OCI-LY1 (cell line): ENCODE data around the gene GBF1.
A peak's percentile ranks its signal among the peaks of the same experiment; 100 is the strongest.

Experiments
- EZH2 ChIP-seq: fragments of 200-600 bp; sonication (generic), shearing (Covaris generic); IDR thresholded peaks from 2 replicates; pipeline ENCODE4 v1.8.0; 2017; ENCODE audit warnings: borderline replicate concordance, mixed run types, mild to moderate bottlenecking, antibody characterized with exemption, low read length, moderate library complexity, mixed read lengths
- TF ChIP-seq, protein P1 (sequence below): fragments of 200-600 bp; sonication (generic), shearing (Covaris generic); IDR thresholded peaks from 2 replicates; pipeline ENCODE4 v1.5.1; 2017; ENCODE audit warnings: mild to moderate bottlenecking, antibody characterized with exemption, low read length, moderate library complexity, mixed read lengths

DNA sequence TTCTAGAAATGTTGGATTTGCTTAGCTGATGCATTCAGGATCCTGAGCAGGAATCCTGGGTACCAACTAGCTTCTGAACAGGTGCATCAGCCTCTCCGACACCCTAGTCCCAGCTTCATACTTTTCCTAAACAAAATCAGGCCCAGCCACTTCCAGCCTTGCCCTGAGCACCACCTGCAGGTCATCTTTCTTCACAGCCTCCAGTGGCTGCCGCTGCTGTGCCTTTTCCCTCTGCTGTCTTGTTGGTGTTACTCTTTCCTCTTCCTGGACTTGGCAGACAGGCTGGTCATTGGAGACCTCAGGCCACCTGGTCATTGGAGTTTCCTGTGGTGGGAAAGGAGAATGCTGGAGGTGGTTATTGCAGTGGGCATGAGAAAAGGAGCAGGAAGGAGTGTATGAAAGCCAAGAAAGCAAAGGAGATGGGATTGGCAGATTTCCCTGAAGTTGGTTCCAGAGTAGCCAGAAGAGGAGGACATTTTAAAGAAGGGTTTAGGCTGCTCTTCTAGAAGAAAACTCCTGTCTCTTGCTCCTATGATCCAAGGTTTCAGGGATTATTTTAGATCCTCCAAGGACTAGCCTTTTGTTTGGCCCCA lies 102.0 kb downstream of the GBF1 start:
- TF ChIP-seq, protein P1, sequence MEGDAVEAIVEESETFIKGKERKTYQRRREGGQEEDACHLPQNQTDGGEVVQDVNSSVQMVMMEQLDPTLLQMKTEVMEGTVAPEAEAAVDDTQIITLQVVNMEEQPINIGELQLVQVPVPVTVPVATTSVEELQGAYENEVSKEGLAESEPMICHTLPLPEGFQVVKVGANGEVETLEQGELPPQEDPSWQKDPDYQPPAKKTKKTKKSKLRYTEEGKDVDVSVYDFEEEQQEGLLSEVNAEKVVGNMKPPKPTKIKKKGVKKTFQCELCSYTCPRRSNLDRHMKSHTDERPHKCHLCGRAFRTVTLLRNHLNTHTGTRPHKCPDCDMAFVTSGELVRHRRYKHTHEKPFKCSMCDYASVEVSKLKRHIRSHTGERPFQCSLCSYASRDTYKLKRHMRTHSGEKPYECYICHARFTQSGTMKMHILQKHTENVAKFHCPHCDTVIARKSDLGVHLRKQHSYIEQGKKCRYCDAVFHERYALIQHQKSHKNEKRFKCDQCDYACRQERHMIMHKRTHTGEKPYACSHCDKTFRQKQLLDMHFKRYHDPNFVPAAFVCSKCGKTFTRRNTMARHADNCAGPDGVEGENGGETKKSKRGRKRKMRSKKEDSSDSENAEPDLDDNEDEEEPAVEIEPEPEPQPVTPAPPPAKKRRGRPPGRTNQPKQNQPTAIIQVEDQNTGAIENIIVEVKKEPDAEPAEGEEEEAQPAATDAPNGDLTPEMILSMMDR, result peak; percentile 40
- no peak for TF ChIP-seq EZH2
